ENCODE results near the gene CRB3. TPM values are rescaled to one million over a fixed set of nuclear protein-coding genes. Genes with fewer than 3 reads are reported as not detected.

The CRB3 gene
- total and polyA plus RNA-seq, 2 of the 4 experiments (the other 2 are of a cell fraction), result not detected

DNA sequence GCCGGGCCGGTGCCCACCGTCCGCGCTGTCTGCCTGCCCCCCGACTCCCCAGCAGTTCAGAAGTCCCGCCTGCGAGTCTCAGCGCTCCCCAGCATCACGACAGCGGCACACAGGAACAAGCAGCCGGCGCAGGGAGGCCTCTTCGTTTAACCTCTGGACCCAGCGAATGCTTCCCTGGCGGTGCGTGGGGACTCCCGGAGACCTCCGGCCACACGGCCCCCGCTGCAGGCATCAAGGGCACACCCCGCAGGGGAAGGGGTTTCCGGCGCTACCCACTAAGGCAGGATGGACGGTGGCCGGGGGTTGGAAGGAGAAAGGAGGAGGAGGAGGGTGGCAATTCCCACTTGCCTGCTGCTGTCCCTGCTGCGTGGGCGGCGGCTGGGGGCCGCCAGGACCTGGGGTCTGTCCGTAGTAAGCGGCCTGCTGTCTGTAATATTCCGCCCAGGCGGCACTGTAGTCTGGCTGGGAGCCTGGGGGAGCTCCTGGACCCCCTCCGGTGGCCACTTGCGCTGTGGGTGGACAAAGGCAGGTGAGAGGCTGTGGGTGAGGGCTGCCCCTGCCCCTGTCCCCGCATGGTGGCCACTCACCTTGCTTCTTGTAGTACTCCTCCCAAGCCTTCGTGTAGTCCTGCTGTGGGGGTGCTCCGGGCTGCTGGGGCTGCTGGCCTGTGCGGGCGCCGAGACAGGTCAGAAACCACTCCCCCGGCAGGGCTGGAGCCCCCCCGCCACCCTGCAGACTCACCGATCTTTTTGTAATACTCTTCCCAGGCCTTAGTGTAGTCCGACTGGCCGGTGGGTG lies 49.1 kb upstream of the CRB3 start (continued):
- TF ChIP-seq, protein P1, sequence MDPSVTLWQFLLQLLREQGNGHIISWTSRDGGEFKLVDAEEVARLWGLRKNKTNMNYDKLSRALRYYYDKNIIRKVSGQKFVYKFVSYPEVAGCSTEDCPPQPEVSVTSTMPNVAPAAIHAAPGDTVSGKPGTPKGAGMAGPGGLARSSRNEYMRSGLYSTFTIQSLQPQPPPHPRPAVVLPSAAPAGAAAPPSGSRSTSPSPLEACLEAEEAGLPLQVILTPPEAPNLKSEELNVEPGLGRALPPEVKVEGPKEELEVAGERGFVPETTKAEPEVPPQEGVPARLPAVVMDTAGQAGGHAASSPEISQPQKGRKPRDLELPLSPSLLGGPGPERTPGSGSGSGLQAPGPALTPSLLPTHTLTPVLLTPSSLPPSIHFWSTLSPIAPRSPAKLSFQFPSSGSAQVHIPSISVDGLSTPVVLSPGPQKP (IDR thresholded peaks at IDR 0.05; ENCODE audit: borderline replicate concordance, low read depth, low read length), result no peak
- no peak for TF ChIP-seq USF2 (IDR thresholded peaks at IDR 0.05; ENCODE audit: low read depth, low read length)
